ENCODE results near the gene HOXB5. TPM values are rescaled to one million over a fixed set of nuclear protein-coding genes. Genes with fewer than 3 reads are reported as not detected.

Gene HOXB5
- total RNA-seq, 5 donors from 2014 or later (not counting 1 experiment from before 2014, with no cell fraction given), result not detected

GRCh38 chr17:48592057-48592514 lies 1.5 kb downstream of the HOXB5 start:
- no peaks in the 10 kb centered on the region for H3K36me3 ChIP-seq (ENCODE audit: control insufficient read depth in 2 of 2, extremely low read depth in 1 of 2, insufficient read depth in 1 of 2, low read length in 1 of 2)
- no peak overlapping the region for H3K4me3 ChIP-seq (ENCODE audit: control insufficient read depth in 1 of 2, extremely low read depth in 1 of 2, low read length in 1 of 2)
- H3K4me1 ChIP-seq (ENCODE audit: control insufficient read depth in 1 of 2, extremely low read depth in 1 of 2, insufficient read depth in 2 of 2, low read length in 2 of 2), result peaks cover 4 to 39% of the 10 kb centered on the region in 2 experiments
- H3K9me3 ChIP-seq, result no peaks in the 10 kb centered on the region
- H3K4me3 Mint-ChIP-seq, result peak overlapping the region in 1 of 3 donors; percentile 82
- CTCF ChIA-PET, result interaction anchor here (0.6 to 3.1 kb wide), 16 partner anchors 8 to 1331 kb away, joined by 3 to 63 read pairs (median 6); no protein-coding TSS in a partner anchor
- H3K36me3 Mint-ChIP-seq, result no peaks in the 10 kb centered on the region
- no peak for DNase-seq
- no peaks in the 10 kb centered on the region for H3K9me3 Mint-ChIP-seq
- 47% methylated on average over 24 of the region's 33 CpGs for WGBS (ENCODE audit: insufficient coverage)
- peaks cover 0 to 87% of the 10 kb centered on the region in 2 experiments for H3K27me3 ChIP-seq (replicated peaks in 1 of 2; ENCODE audit: control insufficient read depth in 2 of 2, extremely low read depth in 1 of 2, insufficient read depth in 2 of 2, low read length in 1 of 2)
- POLR2A ChIA-PET, result interaction anchor here (0.5 to 1.6 kb wide), 2 partner anchors 139 to 240 kb away, joined by 3 to 5 read pairs; no protein-coding TSS in a partner anchor
- ATAC-seq (replicated peaks in 1 of 4), result no peak
- H3K27ac ChIP-seq (ENCODE audit: low read length), result no peak overlapping the region
- no peak overlapping the region for H3K27ac Mint-ChIP-seq
- peaks cover 32 to 36% (median 34%) of the 10 kb centered on the region in 3 donors for H3K4me1 Mint-ChIP-seq
- H3K27me3 Mint-ChIP-seq, result peaks cover 87 to 88% of the 10 kb centered on the region in 2 donors

- ChIA-PET CTCF (interaction anchor here (0.5 to 1.8 kb wide), 3 partner anchors 140 to 325 kb away, joined by 3 to 10 read pairs (median 5); no protein-coding TSS in a partner anchor), POLR2A (interaction anchor here in 1 of 2 donors (0.5 kb wide), 1 partner anchor 188 kb away, joined by 10 read pairs; no protein-coding TSS in a partner anchor)
- WGBS (ENCODE audit: insufficient coverage), result 90% methylated on average over 2 of the region's 10 CpGs
- Mint-ChIP-seq H3K4me3 (peak overlapping the region in 1 of 3 donors; percentile 82), H3K27me3 (peaks cover 87 to 88% of the 10 kb centered on the region in 2 donors), H3K27ac (no peak overlapping the region), H3K9me3 (no peaks in the 10 kb centered on the region), H3K36me3 (no peaks in the 10 kb centered on the region), H3K4me1 (peaks cover 27 to 33% (median 31%) of the 10 kb centered on the region in 3 donors)
- Histone ChIP-seq H3K4me3 (ENCODE audit: control insufficient read depth in 1 of 2, extremely low read depth in 1 of 2, low read length in 1 of 2) (no peak overlapping the region), H3K9me3 (no peaks in the 10 kb centered on the region), H3K27ac (ENCODE audit: low read length) (no peak overlapping the region), H3K27me3 (replicated peaks in 1 of 2; ENCODE audit: control insufficient read depth in 2 of 2, extremely low read depth in 1 of 2, insufficient read depth in 2 of 2, low read length in 1 of 2) (peaks cover 0 to 85% of the 10 kb centered on the region in 2 experiments), H3K4me1 (ENCODE audit: control insufficient read depth in 1 of 2, extremely low read depth in 1 of 2, insufficient read depth in 2 of 2, low read length in 2 of 2) (peaks cover 4 to 33% of the 10 kb centered on the region in 2 experiments), H3K36me3 (ENCODE audit: control insufficient read depth in 2 of 2, extremely low read depth in 1 of 2, insufficient read depth in 1 of 2, low read length in 1 of 2) (no peaks in the 10 kb centered on the region)
- ATAC-seq (replicated peaks in 1 of 4) (no peak), DNase-seq (no peak)
Measured at GRCh38 chr17:48591255-48592056, 2.1 kb downstream of the HOXB5 start.

GRCh38 chr17:48590607-48591161 lies 2.9 kb downstream of the HOXB5 start:
- Mint-ChIP-seq H3K9me3 (no peaks in the 10 kb centered on the region), H3K27me3 (peaks cover 88 to 89% of the 10 kb centered on the region in 2 donors), H3K4me3 (no peak overlapping the region), H3K4me1 (peaks cover 30 to 38% (median 33%) of the 10 kb centered on the region in 3 donors), H3K36me3 (no peaks in the 10 kb centered on the region), H3K27ac (no peak overlapping the region)
- DNase-seq (no peak), ATAC-seq (replicated peaks in 1 of 4) (no peak)
- POLR2A ChIA-PET, result interaction anchor here (0.6 kb wide), 2 partner anchors 88 to 424 kb away, joined by 4 to 6 read pairs; no protein-coding TSS in a partner anchor
- no peaks in the 10 kb centered on the region for H3K9me3 ChIP-seq
- CTCF ChIA-PET, result interaction anchor here (0.8 to 1.0 kb wide), 2 partner anchors 11 to 239 kb away, joined by 6 to 8 read pairs; no protein-coding TSS in a partner anchor
- H3K4me1 ChIP-seq (ENCODE audit: control insufficient read depth in 1 of 2, extremely low read depth in 1 of 2, insufficient read depth in 2 of 2, low read length in 2 of 2), result peaks cover 9 to 33% of the 10 kb centered on the region in 2 experiments
- peaks cover 0 to 85% of the 10 kb centered on the region in 2 experiments for H3K27me3 ChIP-seq (replicated peaks in 1 of 2; ENCODE audit: control insufficient read depth in 2 of 2, extremely low read depth in 1 of 2, insufficient read depth in 2 of 2, low read length in 1 of 2)
- no peak overlapping the region for H3K4me3 ChIP-seq (ENCODE audit: control insufficient read depth in 1 of 2, extremely low read depth in 1 of 2, low read length in 1 of 2)
- no peak overlapping the region for H3K27ac ChIP-seq (ENCODE audit: low read length)
- no peaks in the 10 kb centered on the region for H3K36me3 ChIP-seq (ENCODE audit: control insufficient read depth in 2 of 2, extremely low read depth in 1 of 2, insufficient read depth in 1 of 2, low read length in 1 of 2)

GRCh38 chr17:48589831-48590606 lies 3.6 kb downstream of the HOXB5 start, which contains the start of gene HOXB3:
Gene HOXB3, minus strand, starts transcription at chr17:48590241. Its CDS starts 37,767 bp downstream, at chr17:48552474.
- Histone ChIP-seq H3K27me3 (replicated peaks in 1 of 2; ENCODE audit: control insufficient read depth in 2 of 2, extremely low read depth in 1 of 2, insufficient read depth in 2 of 2, low read length in 1 of 2) (peaks cover 0 to 84% of the 10 kb centered on the region in 2 experiments), H3K4me1 (ENCODE audit: control insufficient read depth in 1 of 2, extremely low read depth in 1 of 2, insufficient read depth in 2 of 2, low read length in 2 of 2) (peaks cover 11 to 39% of the 10 kb centered on the region in 2 experiments), H3K4me3 (ENCODE audit: control insufficient read depth in 1 of 2, extremely low read depth in 1 of 2, low read length in 1 of 2) (no peak within 1 kb of the TSS), H3K9me3 (no peaks in the 10 kb centered on the region), H3K36me3 (ENCODE audit: control insufficient read depth in 2 of 2, extremely low read depth in 1 of 2, insufficient read depth in 1 of 2, low read length in 1 of 2) (no peaks in the 10 kb centered on the region), H3K27ac (ENCODE audit: low read length) (no peak within 1 kb of the TSS)
- WGBS (ENCODE audit: insufficient coverage), result 51% methylated on average over 5 of the region's 23 CpGs
- H3K9me3 Mint-ChIP-seq, result no peaks in the 10 kb centered on the region
- POLR2A ChIA-PET, result interaction anchor here (0.6 kb wide), 2 partner anchors 87 to 423 kb away, joined by 4 to 6 read pairs; no protein-coding TSS in a partner anchor
- H3K27ac Mint-ChIP-seq, result no peak within 1 kb of the TSS
- H3K27me3 Mint-ChIP-seq, result peaks cover 87 to 88% of the 10 kb centered on the region in 2 donors
- CTCF ChIA-PET, result interaction anchor here (0.5 to 1.0 kb wide), 3 partner anchors 12 to 264 kb away, joined by 4 to 8 read pairs (median 6); no protein-coding TSS in a partner anchor
- H3K36me3 Mint-ChIP-seq, result no peaks in the 10 kb centered on the region
- H3K4me1 Mint-ChIP-seq, result peaks cover 37 to 41% (median 39%) of the 10 kb centered on the region in 3 donors
- DNase-seq (peak in 1 of 35 experiments; percentile 4), ATAC-seq (replicated peaks in 1 of 4) (no peak)
- H3K4me3 Mint-ChIP-seq, result no peak within 1 kb of the TSS

GRCh38 chr17:48589060-48589830 lies 4.3 kb downstream of the HOXB5 start:
- Histone ChIP-seq H3K27ac (ENCODE audit: low read length) (no peak overlapping the region), H3K9me3 (no peaks in the 10 kb centered on the region), H3K4me1 (ENCODE audit: control insufficient read depth in 1 of 2, extremely low read depth in 1 of 2, insufficient read depth in 2 of 2, low read length in 2 of 2) (peaks cover 11 to 42% of the 10 kb centered on the region in 2 experiments), H3K4me3 (ENCODE audit: control insufficient read depth in 1 of 2, extremely low read depth in 1 of 2, low read length in 1 of 2) (no peak overlapping the region), H3K27me3 (replicated peaks in 1 of 2; ENCODE audit: control insufficient read depth in 2 of 2, extremely low read depth in 1 of 2, insufficient read depth in 2 of 2, low read length in 1 of 2) (peaks cover 0 to 81% of the 10 kb centered on the region in 2 experiments), H3K36me3 (ENCODE audit: control insufficient read depth in 2 of 2, extremely low read depth in 1 of 2, insufficient read depth in 1 of 2, low read length in 1 of 2) (no peaks in the 10 kb centered on the region)
- Mint-ChIP-seq H3K36me3 (no peaks in the 10 kb centered on the region), H3K9me3 (no peaks in the 10 kb centered on the region), H3K27me3 (peaks cover 87% of the 10 kb centered on the region in 2 donors), H3K4me1 (peaks cover 39 to 43% (median 42%) of the 10 kb centered on the region in 3 donors), H3K27ac (no peak overlapping the region), H3K4me3 (no peak overlapping the region)
- ATAC-seq (replicated peaks in 1 of 4) (no peak), DNase-seq (peak in 1 of 35 experiments; percentile 14)
- CTCF ChIA-PET, result interaction anchor here (0.5 to 2.0 kb wide), 8 partner anchors 12 to 281 kb away, joined by 3 to 8 read pairs (median 4); no protein-coding TSS in a partner anchor
- POLR2A ChIA-PET, result interaction anchor here in 1 of 2 donors (0.6 kb wide), 1 partner anchor 25 kb away, joined by 4 read pairs; no protein-coding TSS in a partner anchor
- 26% methylated on average over 3 of the region's 10 CpGs for WGBS (ENCODE audit: insufficient coverage)

Data from T-cell (primary cell).